Activated CD8-positive, alpha-beta memory T cell treated with anti-CD3 and anti-CD28 coated beads, Interleukin-2, amount 50 U/mL, for 48 hours (primary cell): ENCODE measurements around the gene PPM1L.
"Not testable (repeated sequence)": the region's sequence is repeated elsewhere in the genome, so short reads cannot be mapped to it uniquely, and the experiment has no call there.

Experiments
- DNase-seq: peaks from one replicate; pipeline ENCODE4 v3.0.0-alpha.2; 2020

Gene PPM1L

DNA sequence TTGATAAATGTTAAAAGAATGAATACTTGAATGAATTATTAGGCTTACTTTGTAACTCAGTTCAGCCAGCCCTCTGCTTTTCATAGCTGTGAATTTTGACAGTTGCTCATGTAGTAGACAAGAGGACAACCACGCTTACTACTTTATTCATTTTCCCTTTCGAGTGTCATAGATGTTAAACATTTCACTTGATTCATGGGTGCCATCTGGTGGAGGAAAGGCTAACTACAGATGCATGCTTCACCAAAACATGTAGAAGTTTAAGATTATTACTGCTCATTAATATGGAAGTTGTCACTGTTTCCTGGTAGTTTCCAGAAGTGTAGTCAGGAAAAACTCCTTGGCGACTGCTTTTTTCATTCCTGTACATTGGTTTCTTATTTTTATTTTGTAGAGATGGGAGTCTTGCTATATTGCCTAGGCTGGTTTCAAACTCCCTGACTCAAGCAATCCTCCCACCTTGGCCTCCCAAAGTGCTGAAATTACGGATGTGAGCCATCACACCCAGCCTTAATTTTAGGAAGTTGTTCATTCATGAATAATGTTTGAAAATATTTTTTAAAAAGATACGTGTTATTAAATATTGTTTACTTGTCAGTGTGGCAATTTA lies 186.0 kb downstream of the PPM1L start:
- DNase-seq: peak; percentile 80

DNA sequence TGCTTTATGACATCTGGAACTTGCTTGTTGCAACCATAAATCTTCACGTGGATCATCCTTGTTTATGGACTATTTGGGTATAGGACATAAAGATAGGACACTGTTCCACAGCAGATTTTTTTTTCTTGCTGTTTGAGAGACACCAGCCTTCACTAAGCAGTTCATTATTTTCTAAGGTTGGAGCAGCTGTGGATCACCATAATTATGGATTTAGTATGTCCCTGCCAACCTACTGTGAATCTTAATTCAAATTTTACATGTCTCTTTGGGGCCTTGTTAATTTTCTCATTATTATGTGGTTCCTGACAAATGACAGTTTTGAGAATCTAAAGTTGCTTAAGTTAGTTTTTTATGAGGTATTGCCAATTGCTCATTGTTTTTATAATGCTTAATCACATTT lies 188.0 kb downstream of the PPM1L start:
- DNase-seq: no peak

GRCh38 chr3:160945336-160945735 lies 189.3 kb downstream of the PPM1L start:
- no peak for DNase-seq

DNA sequence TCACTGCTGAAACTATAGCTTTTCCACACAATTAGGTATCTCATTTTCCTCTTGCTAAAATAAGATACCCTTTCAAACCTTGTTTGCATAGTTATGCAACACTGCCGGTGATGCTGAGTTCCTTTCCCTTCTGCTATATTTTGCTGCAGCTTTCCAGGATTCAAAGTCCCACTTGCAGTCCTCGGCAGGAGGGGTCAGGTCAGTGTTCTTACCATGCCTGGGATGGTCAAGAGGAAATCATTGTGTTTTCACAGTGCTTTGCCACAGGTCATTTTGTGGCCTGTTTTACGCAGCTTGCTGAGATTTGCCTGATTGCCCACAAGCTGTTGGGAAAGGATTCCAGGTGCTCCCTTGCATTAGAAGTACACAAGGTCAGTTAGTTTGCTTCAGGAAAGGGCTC lies 192.2 kb downstream of the PPM1L start:
- DNase-seq: no peak

DNA sequence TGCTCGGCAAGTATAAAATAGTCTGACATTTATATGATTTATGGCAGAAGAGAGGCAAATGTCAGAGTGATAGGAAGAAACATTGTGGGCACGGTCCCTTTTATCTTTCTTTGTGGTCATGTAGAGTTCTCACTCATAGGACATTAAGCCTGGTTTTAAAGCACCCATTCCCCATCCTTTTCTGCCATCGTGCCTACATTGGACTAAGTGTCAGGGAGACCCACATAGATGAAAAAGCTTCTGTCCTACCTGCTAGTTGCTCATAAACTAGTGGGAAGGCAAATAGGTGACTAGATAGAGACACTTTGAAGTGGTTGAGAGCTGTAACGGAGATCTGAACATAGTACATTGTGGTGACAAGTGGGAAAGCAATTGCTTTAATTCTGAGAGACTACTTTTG lies 193.4 kb downstream of the PPM1L start:
- no peak for DNase-seq

DNA sequence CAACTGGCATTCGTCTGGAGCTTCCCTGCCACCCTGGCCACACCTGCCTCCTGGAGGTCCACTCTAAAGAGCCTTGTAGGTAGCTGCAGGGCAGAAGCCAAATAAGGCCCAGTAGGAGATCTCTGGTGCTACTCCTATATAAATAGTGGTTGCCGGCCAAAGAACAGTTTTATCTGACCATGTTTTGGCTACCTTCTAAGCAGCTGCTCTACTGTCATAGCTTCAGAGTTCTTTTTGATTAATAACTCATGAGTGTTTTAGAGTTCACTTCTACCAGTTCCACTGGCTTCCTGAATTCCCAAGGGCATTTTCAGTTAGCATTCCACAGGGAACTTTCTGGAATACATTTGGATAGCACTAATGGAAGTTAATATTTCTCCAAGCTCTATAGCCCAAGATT lies 194.5 kb downstream of the PPM1L start:
- no peak for DNase-seq

DNA sequence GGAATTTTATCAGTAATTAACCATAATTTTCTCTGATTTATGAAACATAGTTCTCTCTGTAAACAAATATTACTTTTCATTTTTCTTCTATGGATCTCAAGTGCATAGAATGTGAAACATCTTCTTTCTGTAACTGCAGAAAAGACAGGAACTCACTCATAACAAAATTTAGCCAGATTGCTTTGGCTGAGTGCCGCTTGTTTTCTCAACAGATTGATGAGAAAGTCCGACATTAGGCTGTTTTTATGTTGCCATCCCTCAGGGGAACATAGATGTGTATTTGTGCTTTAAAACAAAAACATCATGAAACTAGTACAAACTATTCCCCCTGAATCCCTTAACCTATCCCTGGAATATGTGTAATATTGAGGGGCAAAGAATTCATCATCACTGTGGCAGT lies 194.9 kb downstream of the PPM1L start:
- no peak for DNase-seq

DNA sequence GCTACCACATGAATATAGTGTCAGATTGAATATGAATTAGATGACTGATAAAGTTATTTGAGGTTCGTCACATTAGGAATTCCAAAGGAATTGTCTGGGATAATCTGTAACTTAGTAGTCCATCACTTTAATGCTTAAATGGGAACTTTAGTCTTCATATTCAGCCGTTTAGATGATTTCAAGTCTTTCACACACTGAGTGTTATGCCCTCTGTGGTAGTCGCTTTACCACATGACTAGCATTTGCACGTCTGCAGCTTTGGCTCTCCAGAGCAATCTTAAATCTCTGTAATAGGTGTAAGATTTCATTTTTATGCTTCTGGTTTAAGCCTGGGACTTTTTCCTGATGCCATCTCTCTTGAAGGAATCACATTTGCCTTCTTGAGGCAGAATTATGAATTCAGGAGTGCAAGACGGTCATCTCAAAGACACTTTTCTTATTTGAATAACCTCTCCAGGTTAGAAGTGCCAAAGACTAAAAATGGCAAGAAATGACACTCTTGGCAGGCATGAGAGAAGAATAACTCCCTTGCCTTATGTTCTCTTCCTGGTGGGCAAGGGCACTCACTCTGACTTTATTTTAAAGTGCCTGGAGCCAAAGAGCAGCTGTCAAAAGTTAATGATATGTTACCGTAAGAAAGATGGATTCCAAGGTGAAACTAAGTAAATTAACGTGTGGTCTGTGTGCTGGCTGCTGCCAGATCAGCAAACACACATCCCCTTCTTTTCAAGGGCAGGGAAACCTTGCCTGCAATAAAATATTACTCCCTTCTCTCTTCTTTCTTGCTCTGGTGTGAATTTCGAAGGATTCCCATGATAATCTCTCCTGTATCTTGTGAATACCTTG lies 195.8 kb downstream of the PPM1L start:
- no peak for DNase-seq

GRCh38 chr3:160953686-160954085 lies 197.7 kb downstream of the PPM1L start:
- DNase-seq: no peak

DNA sequence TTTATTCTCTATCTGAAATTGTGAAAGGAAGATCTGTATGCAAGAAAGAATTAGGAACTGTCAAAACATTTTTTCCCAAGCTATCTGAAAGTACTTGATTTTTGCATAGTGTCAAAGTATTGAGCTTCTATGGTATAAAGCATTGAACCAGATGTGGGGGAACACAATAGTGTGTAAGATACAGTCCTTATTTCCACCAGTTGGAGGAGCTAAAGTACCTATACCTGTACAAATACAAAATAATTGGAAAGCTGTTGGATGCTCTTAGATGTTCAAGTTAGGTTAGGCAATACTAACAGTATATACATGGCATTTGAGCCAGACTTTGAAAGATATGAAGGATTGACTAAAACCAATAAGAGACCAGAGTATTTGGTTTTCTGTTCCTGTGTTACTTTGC lies 200.8 kb downstream of the PPM1L start:
- DNase-seq: no peak

DNA sequence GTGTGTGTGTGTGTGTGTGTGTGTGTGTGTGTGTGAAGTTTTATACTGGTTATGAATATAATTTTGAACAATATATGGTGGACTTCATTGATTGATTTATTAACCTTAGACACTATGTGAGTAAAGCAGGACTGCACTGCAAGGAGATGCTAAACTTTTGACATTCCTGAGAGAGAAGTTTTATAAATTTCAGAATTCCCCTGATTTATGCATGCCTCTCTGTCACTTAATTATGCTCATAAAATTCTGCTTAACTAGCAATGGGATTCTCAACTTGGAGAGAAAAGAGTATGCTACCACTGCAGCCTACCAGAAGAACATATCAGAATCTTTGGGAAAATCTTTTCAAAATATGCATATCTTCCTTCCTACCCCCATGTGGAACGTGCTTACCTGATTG lies 204.5 kb downstream of the PPM1L start:
- no peak for DNase-seq

- DNase-seq: no peak
These were observed 207.9 kb downstream of the PPM1L start for GRCh38 chr3:160963949-160964348.

- no peak for DNase-seq
These were observed 212.7 kb downstream of the PPM1L start for GRCh38 chr3:160968761-160969160.

DNA sequence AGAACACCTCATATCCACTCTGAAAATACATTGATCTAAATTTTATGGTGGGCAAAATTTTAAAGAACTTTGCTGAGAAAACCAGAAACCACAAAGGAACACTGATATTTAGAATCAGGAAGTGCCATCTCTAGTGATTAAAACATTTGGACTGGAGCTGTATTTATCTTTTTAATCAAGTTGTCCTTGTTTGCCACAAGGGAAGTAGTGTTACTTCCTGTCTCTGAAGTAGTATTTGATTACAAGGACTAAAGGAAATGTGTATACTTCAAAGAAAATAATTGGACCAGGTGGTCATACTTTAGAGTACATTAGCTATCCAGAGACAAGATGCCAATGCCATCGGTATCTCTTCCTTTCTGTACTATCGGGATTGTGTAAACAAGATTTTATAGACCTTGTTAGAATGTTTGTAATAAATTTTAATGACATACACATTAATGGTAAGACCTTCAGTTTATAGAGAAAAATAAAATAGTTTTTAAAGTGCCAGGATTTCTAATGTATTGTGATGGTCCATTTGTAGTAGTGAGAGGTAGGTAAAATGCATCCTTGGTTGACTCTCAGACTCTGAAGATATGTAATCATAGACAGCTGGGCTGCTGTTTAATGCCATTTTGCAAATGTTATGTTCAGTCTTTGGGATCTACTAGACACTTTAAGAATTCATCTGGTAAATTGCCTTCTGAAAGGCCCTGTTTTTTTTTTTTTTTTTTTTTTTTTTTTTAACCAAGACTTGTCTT lies 217.2 kb downstream of the PPM1L start:
- no peak for DNase-seq

GRCh38 chr3:160977773-160978172 lies 221.7 kb downstream of the PPM1L start:
- DNase-seq: no peak

- no peak for DNase-seq
These were observed 224.7 kb downstream of the PPM1L start for GRCh38 chr3:160980740-160981139.

- no peak for DNase-seq
These were observed 225.3 kb downstream of the PPM1L start for GRCh38 chr3:160981217-160981938.

GRCh38 chr3:160982491-160982890 lies 226.5 kb downstream of the PPM1L start:
- no peak for DNase-seq

DNA sequence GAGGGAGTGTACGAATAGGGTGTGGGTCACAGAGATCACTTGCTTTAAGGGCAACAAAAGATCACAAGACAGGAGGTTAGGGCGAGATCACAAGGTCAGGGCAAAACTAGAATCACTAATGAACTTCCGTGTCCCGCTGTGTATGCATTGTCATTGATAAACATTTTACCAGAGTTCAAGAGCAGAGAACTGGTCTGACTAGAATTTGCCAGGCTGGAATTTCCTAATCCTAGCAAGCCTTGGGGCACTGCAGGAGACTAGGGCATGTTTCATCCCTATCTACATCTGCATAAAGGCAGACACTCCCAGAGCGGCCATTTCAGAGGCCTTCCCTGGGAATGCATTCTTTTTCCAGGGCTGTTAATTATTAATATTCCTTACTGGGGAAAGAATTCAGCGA lies 227.9 kb downstream of the PPM1L start:
- DNase-seq: not testable (repeated sequence)

- DNase-seq: no peak
These were observed 230.0 kb downstream of the PPM1L start for GRCh38 chr3:160986069-160986468.

DNA sequence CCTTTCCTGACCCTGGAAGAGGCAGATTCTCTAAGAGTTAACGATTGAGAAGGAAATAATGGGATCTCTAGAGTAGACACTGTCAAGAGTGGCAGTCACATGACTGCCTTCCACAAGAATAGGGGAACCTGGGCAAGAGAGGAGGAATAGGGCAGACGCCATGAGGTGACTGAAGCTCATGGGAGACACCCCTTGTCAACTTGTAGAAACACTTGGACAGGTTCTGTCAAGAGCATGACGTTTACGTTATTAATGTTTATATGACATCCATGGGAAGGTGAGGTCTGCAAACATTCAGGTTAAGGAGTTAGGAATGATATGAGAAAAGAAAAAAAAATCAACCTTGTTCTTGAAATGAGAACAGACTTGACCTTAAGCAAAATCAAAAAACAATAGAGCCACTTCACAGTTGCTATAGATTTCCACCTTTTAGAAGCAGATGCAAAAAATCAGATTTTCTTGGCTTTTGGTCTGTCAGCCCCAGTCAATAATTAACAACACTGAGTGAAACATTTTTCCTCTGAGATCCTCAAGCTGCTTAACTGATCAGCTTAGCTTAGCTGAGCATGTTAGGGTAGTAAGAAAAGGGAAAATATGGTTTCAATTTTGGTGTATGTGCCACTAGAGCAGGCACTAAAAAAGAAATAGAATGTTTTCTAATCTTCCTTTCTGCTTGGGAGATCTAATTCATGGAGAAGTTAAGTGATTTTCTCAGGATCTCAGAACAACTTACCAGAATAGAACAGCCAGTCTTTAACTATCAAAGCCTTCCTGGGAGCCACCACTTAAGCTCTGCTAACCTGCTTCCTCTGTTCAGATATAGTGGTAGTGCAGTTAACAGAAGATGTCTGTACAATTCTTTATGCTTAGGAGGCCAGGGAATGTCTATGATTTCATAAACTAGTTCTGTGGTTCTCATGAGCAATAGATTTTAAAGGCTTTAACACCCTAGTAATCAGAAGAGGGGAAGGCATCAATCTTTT lies 232.2 kb downstream of the PPM1L start:
- no peak for DNase-seq

DNA sequence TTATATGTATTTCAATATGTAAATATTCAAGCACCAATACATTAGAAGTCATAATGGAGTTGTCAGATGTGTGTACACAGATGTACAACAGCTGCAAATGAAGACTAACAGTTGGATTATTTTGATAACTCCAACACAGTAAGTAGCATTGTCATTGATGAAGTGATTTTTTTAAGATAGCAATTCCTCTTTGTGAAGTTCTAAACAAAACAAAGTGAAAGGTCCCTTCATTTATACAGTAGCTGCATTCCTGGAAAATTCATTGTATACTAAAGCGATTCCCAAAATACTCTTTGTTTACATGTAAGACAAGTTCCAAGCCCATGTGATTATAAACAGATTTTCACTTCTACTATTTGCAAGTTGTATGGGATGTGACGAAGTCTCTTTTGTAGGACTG lies 234.4 kb downstream of the PPM1L start:
- DNase-seq: no peak
